Loucy (cell line): Measurements from ENCODE around the gene DCXR.

Source experiments
- CTCF ChIP-seq: fragments of 200-600 bp; sonication (generic); conservative IDR thresholded peaks from 2 replicates; pipeline ENCODE4 v1.5.1; 2014; ENCODE audit warnings: mild to moderate bottlenecking, antibody characterized with exemption, low read length
- EZH2phosphoT487 ChIP-seq: fragments of 200-600 bp; IDR thresholded peaks from 2 replicates; pipeline ENCODE4 v1.6.1; 2018; ENCODE audit warnings: antibody characterized with exemption, mild to moderate bottlenecking, moderate library complexity, borderline replicate concordance

DNA sequence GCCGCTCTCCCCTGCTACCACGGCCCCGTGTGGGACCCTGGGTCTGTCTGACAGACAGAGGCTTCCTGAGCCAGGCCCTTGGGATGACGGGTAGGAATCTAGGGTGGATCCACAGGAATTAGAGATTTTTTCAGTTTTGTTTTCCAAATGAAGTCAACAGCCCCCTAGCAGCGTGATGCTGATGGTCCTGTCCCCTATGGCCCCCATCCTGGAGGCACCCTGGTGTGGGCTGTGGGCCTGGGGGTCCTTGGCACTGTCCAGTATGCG lies 30.3 kb downstream of the DCXR start:
- no peak for TF ChIP-seq CTCF
- no peak for TF ChIP-seq EZH2phosphoT487
